HCT116 (cell line): ENCODE data around the gene ZFYVE16.

ENCODE experiments used
- CBX3 ChIP-seq: IDR thresholded peaks from 2 replicates; pipeline ENCODE4 v1.6.1; 2012; ENCODE audit warnings: low read depth
- CEBPB ChIP-seq: IDR thresholded peaks from 2 replicates; pipeline ENCODE4 v1.6.1; 2012; ENCODE audit warnings: low read depth
- EZH2 ChIP-seq: fragments of 200-600 bp; sonication (generic); IDR thresholded peaks from 2 replicates; pipeline ENCODE4 v1.6.1; 2017; ENCODE audit warnings: antibody characterized with exemption, mixed run types
- EZH2phosphoT487 ChIP-seq: fragments of 200-600 bp; IDR thresholded peaks from 2 replicates; pipeline ENCODE4 v1.6.1; 2018; ENCODE audit warnings: antibody characterized with exemption, borderline replicate concordance
- JUND ChIP-seq: IDR thresholded peaks from 2 replicates; pipeline ENCODE4 v1.6.1; 2012
- POLR2A ChIP-seq: IDR thresholded peaks from 2 replicates; pipeline ENCODE4 v1.7.0; 2011; ENCODE audit warnings: borderline replicate concordance; ENCODE audit not compliant: insufficient read depth, insufficient read length; ENCODE audit errors: extremely low read depth
- POLR2AphosphoS5 ChIP-seq: IDR thresholded peaks from 2 replicates; pipeline ENCODE4 v1.6.1; 2011; ENCODE audit warnings: mild to moderate bottlenecking, low read depth, low read length, moderate library complexity
- RAD21 ChIP-seq: IDR thresholded peaks from 2 replicates; pipeline ENCODE4 v1.6.1; 2012; ENCODE audit warnings: low read depth, mild to moderate bottlenecking
- SP1 ChIP-seq: IDR thresholded peaks from 2 replicates; pipeline ENCODE4 v1.6.1; 2012; ENCODE audit warnings: low read depth
- TF ChIP-seq, protein P1 (sequence below), 3 experiments: fragments of 200-600 bp in 1 of 3; sonication (generic) in 1 of 3; IDR thresholded peaks in 2 of 3; conservative IDR thresholded peaks in 1 of 3; 2 replicates each; pipeline ENCODE4 v1.5.1; 2012 to 2017; ENCODE audit warnings: low read depth in 2 of 3, low read length in 2 of 3, antibody characterized with exemption in 1 of 3, borderline replicate concordance in 1 of 3, control low read depth in 1 of 3, mild to moderate bottlenecking in 1 of 3, mixed read lengths in 1 of 3, mixed run types in 1 of 3, moderate library complexity in 1 of 3; ENCODE audit not compliant: insufficient read depth in 1 of 3
- TF ChIP-seq, protein P2 (sequence below): IDR thresholded peaks from 2 replicates; pipeline ENCODE4 v1.6.1; 2011; ENCODE audit warnings: mild to moderate bottlenecking, low read length, moderate library complexity; ENCODE audit not compliant: insufficient replicate concordance; ENCODE audit errors: extremely low read depth
- TF ChIP-seq, protein P3 (sequence below): IDR thresholded peaks from 2 replicates; pipeline ENCODE4 v1.6.1; 2012

DNA sequence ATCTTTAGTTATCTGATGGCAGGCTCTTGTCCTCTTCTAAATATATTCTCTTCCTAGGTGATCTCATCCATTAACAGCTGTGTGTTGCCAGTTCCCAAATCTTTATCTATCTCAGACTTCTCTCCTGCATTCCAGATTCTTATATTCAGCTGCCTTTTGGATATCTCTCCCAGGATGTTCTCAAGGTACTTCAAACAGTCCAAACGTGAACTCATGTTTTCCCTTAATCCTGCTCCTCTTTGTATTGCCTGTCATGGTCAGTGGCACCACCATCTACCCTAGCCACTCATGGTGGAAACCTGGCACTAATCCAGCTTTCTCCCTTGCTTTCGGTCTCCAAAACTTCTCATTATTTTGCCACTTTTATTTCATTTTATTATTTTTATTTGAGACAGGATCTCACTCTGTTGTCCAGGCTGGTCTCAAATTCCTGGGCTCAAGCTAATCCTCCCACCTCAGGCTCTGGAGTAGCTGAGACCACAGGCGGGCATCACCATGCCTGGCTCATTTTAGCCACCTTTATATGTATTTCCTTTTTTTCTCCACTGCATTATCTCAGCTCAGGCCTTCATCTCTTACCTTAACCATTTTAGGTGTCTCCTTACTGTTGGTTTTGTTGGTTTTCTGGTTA, 3.8 kb downstream of the ZFYVE16 start:
- TF ChIP-seq, protein P1, sequence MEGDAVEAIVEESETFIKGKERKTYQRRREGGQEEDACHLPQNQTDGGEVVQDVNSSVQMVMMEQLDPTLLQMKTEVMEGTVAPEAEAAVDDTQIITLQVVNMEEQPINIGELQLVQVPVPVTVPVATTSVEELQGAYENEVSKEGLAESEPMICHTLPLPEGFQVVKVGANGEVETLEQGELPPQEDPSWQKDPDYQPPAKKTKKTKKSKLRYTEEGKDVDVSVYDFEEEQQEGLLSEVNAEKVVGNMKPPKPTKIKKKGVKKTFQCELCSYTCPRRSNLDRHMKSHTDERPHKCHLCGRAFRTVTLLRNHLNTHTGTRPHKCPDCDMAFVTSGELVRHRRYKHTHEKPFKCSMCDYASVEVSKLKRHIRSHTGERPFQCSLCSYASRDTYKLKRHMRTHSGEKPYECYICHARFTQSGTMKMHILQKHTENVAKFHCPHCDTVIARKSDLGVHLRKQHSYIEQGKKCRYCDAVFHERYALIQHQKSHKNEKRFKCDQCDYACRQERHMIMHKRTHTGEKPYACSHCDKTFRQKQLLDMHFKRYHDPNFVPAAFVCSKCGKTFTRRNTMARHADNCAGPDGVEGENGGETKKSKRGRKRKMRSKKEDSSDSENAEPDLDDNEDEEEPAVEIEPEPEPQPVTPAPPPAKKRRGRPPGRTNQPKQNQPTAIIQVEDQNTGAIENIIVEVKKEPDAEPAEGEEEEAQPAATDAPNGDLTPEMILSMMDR (IDR thresholded peaks at IDR 0.05 in 2 of 3, conservative IDR thresholded peaks at IDR 0.05 in 1 of 3; ENCODE audit: borderline replicate concordance in 1 of 3, insufficient read depth in 1 of 3, low read depth in 2 of 3, low read length in 2 of 3): no peak
- TF ChIP-seq POLR2AphosphoS5: no peak
- TF ChIP-seq, protein P2, sequence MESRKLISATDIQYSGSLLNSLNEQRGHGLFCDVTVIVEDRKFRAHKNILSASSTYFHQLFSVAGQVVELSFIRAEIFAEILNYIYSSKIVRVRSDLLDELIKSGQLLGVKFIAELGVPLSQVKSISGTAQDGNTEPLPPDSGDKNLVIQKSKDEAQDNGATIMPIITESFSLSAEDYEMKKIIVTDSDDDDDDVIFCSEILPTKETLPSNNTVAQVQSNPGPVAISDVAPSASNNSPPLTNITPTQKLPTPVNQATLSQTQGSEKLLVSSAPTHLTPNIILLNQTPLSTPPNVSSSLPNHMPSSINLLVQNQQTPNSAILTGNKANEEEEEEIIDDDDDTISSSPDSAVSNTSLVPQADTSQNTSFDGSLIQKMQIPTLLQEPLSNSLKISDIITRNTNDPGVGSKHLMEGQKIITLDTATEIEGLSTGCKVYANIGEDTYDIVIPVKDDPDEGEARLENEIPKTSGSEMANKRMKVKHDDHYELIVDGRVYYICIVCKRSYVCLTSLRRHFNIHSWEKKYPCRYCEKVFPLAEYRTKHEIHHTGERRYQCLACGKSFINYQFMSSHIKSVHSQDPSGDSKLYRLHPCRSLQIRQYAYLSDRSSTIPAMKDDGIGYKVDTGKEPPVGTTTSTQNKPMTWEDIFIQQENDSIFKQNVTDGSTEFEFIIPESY: no peak
- no peak for TF ChIP-seq JUND
- no peak for TF ChIP-seq SP1
- no peak for TF ChIP-seq RAD21
- no peak for TF ChIP-seq POLR2A
- no peak for TF ChIP-seq EZH2phosphoT487
- no peak for TF ChIP-seq CBX3
- TF ChIP-seq EZH2: no peak
- TF ChIP-seq, protein P3, sequence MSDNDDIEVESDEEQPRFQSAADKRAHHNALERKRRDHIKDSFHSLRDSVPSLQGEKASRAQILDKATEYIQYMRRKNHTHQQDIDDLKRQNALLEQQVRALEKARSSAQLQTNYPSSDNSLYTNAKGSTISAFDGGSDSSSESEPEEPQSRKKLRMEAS: no peak
- TF ChIP-seq CEBPB: no peak
